ENCODE measurements around the gene HIP1. TPM values are rescaled to one million over a fixed set of nuclear protein-coding genes. Genes with fewer than 3 reads are reported as not detected.
A peak's percentile ranks its signal among the peaks of the same experiment; 100 is the strongest.

Gene HIP1
- total and polyA plus RNA-seq, 9 of the 15 experiments (the other 6 are each of a cell fraction or from before 2014, with no cell fraction given), result 2.4 to 13.7 (median 9.5) TPM

- TF ChIP-seq FOXO4 (CRISPR knock-in tag; IDR thresholded peaks at IDR 0.05), result no peak
- no peak for TF ChIP-seq ZNF699 (CRISPR knock-in tag; IDR thresholded peaks at IDR 0.05; ENCODE audit: insufficient replicate concordance)
- no peak for TF ChIP-seq ERF (CRISPR knock-in tag; IDR thresholded peaks at IDR 0.05)
- TF ChIP-seq HNRNPK (IDR thresholded peaks at IDR 0.05; ENCODE audit: low read depth, low read length, poor library complexity, severe bottlenecking), result no peak
- TF ChIP-seq PHTF2 (CRISPR knock-in tag; IDR thresholded peaks at IDR 0.05), result no peak
- TF ChIP-seq PTRF (tag; IDR thresholded peaks at IDR 0.05), result no peak
- TF ChIP-seq ZBTB1 (CRISPR knock-in tag; IDR thresholded peaks at IDR 0.05; ENCODE audit: borderline replicate concordance, low read depth), result no peak
- TF ChIP-seq KLF13 (tag; IDR thresholded peaks at IDR 0.05; ENCODE audit: borderline replicate concordance, low read depth), result no peak
- peak; percentile 82 for TF ChIP-seq KLF16 (IDR thresholded peaks at IDR 0.05)
- peak; percentile 73 to 82 for TF ChIP-seq TRIM24 (IDR thresholded peaks at IDR 0.05)
- peak in 1 of 2 experiments; percentile 20 for TF ChIP-seq E2F6 (IDR thresholded peaks at IDR 0.05; ENCODE audit: borderline replicate concordance in 1 of 2, extremely low read depth in 1 of 2, insufficient read depth in 1 of 2, insufficient read length in 1 of 2, low read depth in 1 of 2, low read length in 1 of 2, poor library complexity in 1 of 2, severe bottlenecking in 1 of 2)
- no peak for TF ChIP-seq ZNF407 (IDR thresholded peaks at IDR 0.05; ENCODE audit: low read depth)
- TF ChIP-seq PTBP1 (IDR thresholded peaks at IDR 0.05; ENCODE audit: low read depth, low read length), result no peak
- TF ChIP-seq ZBTB8A (IDR thresholded peaks at IDR 0.05; ENCODE audit: partially characterized antibody), result no peak
- TF ChIP-seq EP400 (IDR thresholded peaks at IDR 0.05), result no peak
- no peak for TF ChIP-seq ZSCAN32 (CRISPR knock-in tag; IDR thresholded peaks at IDR 0.05)
- TF ChIP-seq SMAD4 (CRISPR knock-in tag; conservative IDR thresholded peaks at IDR 0.05), result peak; percentile 42; the same call in 1 of the 2 replicates
- TF ChIP-seq GATA2 (CRISPR knock-in tag; IDR thresholded peaks at IDR 0.05), result no peak
- no peak for TF ChIP-seq TBP (optimal IDR thresholded peaks at IDR 0.05; ENCODE audit: low read depth, low read length)
These were observed 107.0 kb downstream of the HIP1 start (continued) for GRCh38 chr7:75631711-75632110.
